ENCODE data around the gene C16orf86.

Gene C16orf86

DNA sequence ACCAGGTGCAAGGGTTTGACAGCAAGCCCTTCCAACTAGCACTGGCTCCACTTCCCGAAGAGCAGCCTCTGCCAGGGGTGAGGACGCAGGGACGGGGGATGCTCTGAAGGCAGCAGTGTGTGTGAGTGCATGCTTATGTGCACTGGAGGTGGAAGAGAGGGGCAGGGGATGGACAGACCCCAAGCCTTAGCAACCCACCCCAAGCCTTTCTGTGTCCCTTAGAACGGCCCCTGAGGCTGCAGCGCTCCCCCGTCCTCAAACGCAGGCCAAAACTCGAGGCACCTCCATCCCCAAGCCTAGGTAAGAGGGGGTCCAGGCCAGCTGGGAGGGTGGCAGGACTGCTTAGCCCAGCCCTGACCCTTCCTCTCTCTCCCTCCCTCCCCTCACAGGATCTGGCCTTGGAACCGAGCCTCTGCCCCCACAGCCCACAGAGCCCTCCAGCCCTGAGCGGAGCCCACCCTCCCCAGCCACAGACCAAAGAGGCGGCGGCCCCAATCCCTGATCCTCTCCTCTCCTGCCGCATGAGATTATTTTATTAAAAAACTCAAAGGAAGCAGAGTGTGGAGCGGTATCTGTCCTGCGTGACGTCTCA lies 9.5 kb upstream of the C16orf86 start:
- no peaks in the 10 kb centered on the region for H3K27me3 ChIP-seq (replicated peaks in 2 of 5; ENCODE audit: control insufficient read depth in 4 of 5, insufficient read depth in 5 of 5, low read length in 4 of 5)
- no peaks in the 10 kb centered on the region for H3K9me3 ChIP-seq (ENCODE audit: control extremely low read depth in 1 of 5, control insufficient read depth in 4 of 5, insufficient read depth in 2 of 5, low read depth in 1 of 5, low read length in 4 of 5)
- no peak for DNase-seq
- H3K36me3 ChIP-seq (ENCODE audit: control insufficient read depth in 4 of 4, insufficient read depth in 4 of 4, low read length in 3 of 4), result peaks cover 5 to 56% (median 41%) of the 10 kb centered on the region in 4 experiments
- H3K27ac ChIP-seq (ENCODE audit: insufficient read depth in 1 of 2, low read depth in 1 of 2, low read length in 2 of 2, poor library complexity in 1 of 2, severe bottlenecking in 2 of 2), result no peak overlapping the region
- H3K4me1 ChIP-seq (ENCODE audit: control extremely low read depth in 1 of 4, control insufficient read depth in 4 of 4, insufficient read depth in 4 of 4, low read length in 3 of 4), result peaks cover 0 to 28% (median 22%) of the 10 kb centered on the region in 4 experiments
- no peak overlapping the region for H3K4me3 ChIP-seq (ENCODE audit: control insufficient read depth in 1 of 7, extremely low read depth in 1 of 7, insufficient read depth in 4 of 7, low read depth in 2 of 7, low read length in 6 of 7)
- ChIA-PET CTCF (interaction anchor here (1.1 to 4.5 kb wide), 6 partner anchors 10 to 176 kb away, joined by 3 to 46 read pairs (median 12); partner anchors contain the start of genes ATP6V0D1, C16orf86, CARMIL2 and ENKD1), POLR2A (no interaction called here)
- WGBS (ENCODE audit: insufficient coverage), result 93% methylated on average over 12 of the region's 16 CpGs

DNA sequence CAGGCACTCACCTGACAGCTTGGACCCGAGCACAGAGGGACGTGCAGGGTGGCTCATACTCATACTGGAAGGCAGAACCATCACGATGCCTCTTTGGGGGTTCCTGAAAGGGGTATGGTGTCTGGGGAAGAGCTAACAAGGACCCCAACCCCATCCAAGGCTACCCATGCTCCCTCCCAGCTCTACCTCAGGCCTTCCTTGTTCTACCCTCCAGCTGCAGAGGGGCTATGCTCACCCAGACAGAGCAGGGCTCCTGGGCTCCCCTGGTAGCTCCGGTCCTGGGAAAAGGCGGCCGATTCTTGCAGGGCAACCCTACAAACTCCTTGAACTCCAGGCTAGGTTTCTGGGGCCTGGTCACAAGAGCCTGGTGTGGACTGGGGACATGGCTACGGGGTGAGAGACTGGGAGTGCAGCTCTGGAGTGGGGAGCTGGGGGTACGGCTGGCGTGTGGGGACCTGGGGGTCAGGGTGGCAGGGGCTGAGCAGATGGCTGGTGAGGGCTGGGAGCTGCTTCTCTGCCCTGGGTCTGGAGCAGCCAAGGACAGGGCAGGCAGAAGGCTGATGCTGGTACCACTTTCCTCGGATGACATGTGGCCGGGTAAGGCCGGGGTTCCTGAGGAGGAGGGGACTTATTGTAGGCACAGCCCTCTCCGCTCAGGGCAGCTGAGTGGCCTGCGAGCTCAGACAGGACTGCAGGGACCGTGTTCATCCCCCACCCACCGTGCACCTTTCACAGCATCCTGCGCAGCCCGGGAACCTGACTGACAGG lies 8.7 kb upstream of the C16orf86 start:
- H3K9me3 ChIP-seq (ENCODE audit: control extremely low read depth in 1 of 5, control insufficient read depth in 4 of 5, insufficient read depth in 2 of 5, low read depth in 1 of 5, low read length in 4 of 5), result no peaks in the 10 kb centered on the region
- ChIA-PET POLR2A (interaction anchor here (0.6 to 0.9 kb wide), 3 partner anchors 13 to 110 kb away, joined by 3 read pairs; partner anchors contain the start of gene CARMIL2), CTCF (interaction anchor here (0.6 to 4.5 kb wide), 9 partner anchors 7 to 177 kb away, joined by 3 to 46 read pairs (median 9); partner anchors contain the start of genes ATP6V0D1, C16orf86, CARMIL2 and ENKD1)
- H3K4me3 ChIP-seq (ENCODE audit: control insufficient read depth in 1 of 7, extremely low read depth in 1 of 7, insufficient read depth in 4 of 7, low read depth in 2 of 7, low read length in 6 of 7), result no peak overlapping the region
- H3K27ac ChIP-seq (ENCODE audit: insufficient read depth in 1 of 2, low read depth in 1 of 2, low read length in 2 of 2, poor library complexity in 1 of 2, severe bottlenecking in 2 of 2), result no peak overlapping the region
- H3K27me3 ChIP-seq (replicated peaks in 2 of 5; ENCODE audit: control insufficient read depth in 4 of 5, insufficient read depth in 5 of 5, low read length in 4 of 5), result no peaks in the 10 kb centered on the region
- WGBS (ENCODE audit: insufficient coverage), result 99% methylated on average over 14 of the region's 18 CpGs
- peaks cover 0 to 28% (median 22%) of the 10 kb centered on the region in 4 experiments for H3K4me1 ChIP-seq (ENCODE audit: control extremely low read depth in 1 of 4, control insufficient read depth in 4 of 4, insufficient read depth in 4 of 4, low read length in 3 of 4)
- DNase-seq, result no peak
- peaks cover 5 to 57% (median 43%) of the 10 kb centered on the region in 4 experiments for H3K36me3 ChIP-seq (ENCODE audit: control insufficient read depth in 4 of 4, insufficient read depth in 4 of 4, low read length in 3 of 4)

DNA sequence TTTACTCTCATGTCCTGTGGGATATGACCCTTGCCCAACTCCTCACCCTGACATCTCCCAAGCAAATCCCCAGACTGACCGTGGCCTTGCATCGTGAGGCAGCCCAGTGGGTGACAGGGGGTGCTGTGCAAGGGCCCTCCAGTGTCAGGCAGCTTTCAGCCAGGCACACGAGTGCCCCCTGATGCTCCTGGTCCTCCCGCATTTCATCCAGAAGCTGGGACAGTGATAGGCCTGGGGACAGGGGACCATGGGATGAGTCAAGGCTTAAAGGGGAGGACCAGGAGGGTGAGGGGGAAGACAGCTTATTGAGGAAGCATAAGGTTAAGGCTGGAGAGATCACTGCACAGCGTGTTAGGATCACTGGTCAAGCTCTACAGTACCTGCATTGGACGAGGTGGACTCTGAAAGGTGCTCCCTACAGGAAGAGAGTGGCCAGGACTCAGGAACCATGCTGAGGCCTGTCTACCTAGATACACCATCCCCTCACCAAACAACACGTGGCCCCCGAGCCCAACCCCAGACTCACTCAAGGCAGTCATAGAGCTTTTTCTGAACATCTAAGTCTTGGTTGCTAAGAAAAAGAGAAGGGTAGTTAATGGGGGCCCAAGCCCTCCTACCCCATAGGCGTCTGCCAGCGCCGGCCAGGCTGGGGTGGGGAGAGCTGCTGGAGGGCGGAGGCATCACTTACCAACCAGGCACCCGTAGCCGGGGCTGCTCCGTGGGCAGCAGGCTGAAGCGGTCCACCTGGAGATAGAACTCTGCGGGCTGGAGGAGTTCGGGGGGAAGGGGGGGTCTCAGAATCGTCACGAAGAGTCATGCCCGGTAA lies 7.6 kb upstream of the C16orf86 start:
- 45% methylated on average over 16 of the region's 21 CpGs for WGBS (ENCODE audit: insufficient coverage)
- peak overlapping the region in 1 of 2 experiments; percentile 90 for H3K27ac ChIP-seq (ENCODE audit: insufficient read depth in 1 of 2, low read depth in 1 of 2, low read length in 2 of 2, poor library complexity in 1 of 2, severe bottlenecking in 2 of 2)
- CTCF ChIA-PET, result interaction anchor here (0.8 to 4.5 kb wide), 10 partner anchors 8 to 154 kb away, joined by 3 to 46 read pairs (median 7); partner anchors contain the start of genes C16orf86, CARMIL2 and ENKD1
- H3K9me3 ChIP-seq (ENCODE audit: control extremely low read depth in 1 of 5, control insufficient read depth in 4 of 5, insufficient read depth in 2 of 5, low read depth in 1 of 5, low read length in 4 of 5), result no peaks in the 10 kb centered on the region
- peaks cover 5 to 56% (median 43%) of the 10 kb centered on the region in 4 experiments for H3K36me3 ChIP-seq (ENCODE audit: control insufficient read depth in 4 of 4, insufficient read depth in 4 of 4, low read length in 3 of 4)
- H3K4me1 ChIP-seq (ENCODE audit: control extremely low read depth in 1 of 4, control insufficient read depth in 4 of 4, insufficient read depth in 4 of 4, low read length in 3 of 4), result peaks cover 0 to 28% (median 22%) of the 10 kb centered on the region in 4 experiments
- POLR2A ChIA-PET, result interaction anchor here (0.5 to 0.9 kb wide), 2 partner anchors 14 to 168 kb away, joined by 3 read pairs; partner anchors contain the start of gene CARMIL2
- no peaks in the 10 kb centered on the region for H3K27me3 ChIP-seq (replicated peaks in 2 of 5; ENCODE audit: control insufficient read depth in 4 of 5, insufficient read depth in 5 of 5, low read length in 4 of 5)
- DNase-seq, result no peak
- peak overlapping the region; percentile 77 to 99 (median 92) for H3K4me3 ChIP-seq (ENCODE audit: control insufficient read depth in 1 of 7, extremely low read depth in 1 of 7, insufficient read depth in 4 of 7, low read depth in 2 of 7, low read length in 6 of 7)

DNA sequence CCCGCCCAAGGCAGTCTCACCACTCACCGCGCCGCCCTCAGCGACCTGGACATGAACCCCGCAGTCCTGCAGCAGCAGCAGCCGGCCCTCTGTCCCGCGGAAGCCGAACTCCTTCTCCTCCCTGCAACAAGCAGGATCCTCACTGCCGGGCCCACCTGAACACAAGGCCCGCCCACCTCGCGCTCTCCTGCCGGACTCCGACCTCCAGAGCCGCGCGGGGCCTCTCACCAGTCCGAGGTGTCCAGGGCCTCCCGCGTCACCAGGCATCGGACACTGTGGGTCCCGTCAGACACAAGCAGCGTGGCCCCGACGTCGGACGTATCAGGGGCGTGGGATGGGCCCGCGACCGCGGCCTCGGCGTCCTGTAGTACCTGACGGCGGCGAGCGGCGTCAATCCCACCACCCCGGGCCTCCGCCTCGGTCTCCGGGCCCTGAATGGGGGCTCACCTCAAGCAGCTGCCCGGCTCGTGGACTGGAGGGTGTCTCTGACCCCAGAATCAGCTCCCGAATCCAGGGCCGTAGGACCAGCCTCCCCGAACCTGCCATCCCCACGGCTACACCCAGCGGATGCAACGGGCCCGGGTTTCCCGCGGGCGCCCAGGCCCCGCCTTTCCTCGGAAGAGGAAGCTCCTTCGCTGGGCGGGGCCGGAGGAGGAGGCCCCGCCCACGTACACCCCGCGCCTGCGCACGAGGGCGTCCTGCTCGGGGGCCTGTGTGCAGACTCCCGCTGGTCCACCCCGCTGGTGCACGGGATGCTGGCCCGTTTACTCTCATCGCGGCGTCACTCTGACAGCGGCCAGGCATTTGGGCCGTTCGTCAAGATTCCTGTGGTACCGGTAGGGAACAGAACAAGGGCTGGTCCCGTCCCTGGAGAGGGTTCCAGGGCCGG lies 6.7 kb upstream of the C16orf86 start, which contains the start of gene ACD:
TSS of gene ACD (minus strand) at position 586 of the 889 bp plus-strand sequence. CDS start at position 546, 40 bp downstream.
- Histone ChIP-seq H3K36me3 (ENCODE audit: control insufficient read depth in 4 of 4, insufficient read depth in 4 of 4, low read length in 3 of 4) (peaks cover 5 to 52% (median 38%) of the 10 kb centered on the region in 4 experiments), H3K4me3 (ENCODE audit: control insufficient read depth in 1 of 7, extremely low read depth in 1 of 7, insufficient read depth in 4 of 7, low read depth in 2 of 7, low read length in 6 of 7) (peak within 1 kb of the TSS; percentile 77 to 99 (median 92)), H3K4me1 (ENCODE audit: control extremely low read depth in 1 of 4, control insufficient read depth in 4 of 4, insufficient read depth in 4 of 4, low read length in 3 of 4) (peaks cover 0 to 28% (median 22%) of the 10 kb centered on the region in 4 experiments), H3K27me3 (replicated peaks in 2 of 5; ENCODE audit: control insufficient read depth in 4 of 5, insufficient read depth in 5 of 5, low read length in 4 of 5) (no peaks in the 10 kb centered on the region), H3K9me3 (ENCODE audit: control extremely low read depth in 1 of 5, control insufficient read depth in 4 of 5, insufficient read depth in 2 of 5, low read depth in 1 of 5, low read length in 4 of 5) (no peaks in the 10 kb centered on the region), H3K27ac (ENCODE audit: insufficient read depth in 1 of 2, low read depth in 1 of 2, low read length in 2 of 2, poor library complexity in 1 of 2, severe bottlenecking in 2 of 2) (peak within 1 kb of the TSS; percentile 66 to 90)
- CTCF ChIA-PET, result interaction anchor here (0.6 to 4.5 kb wide), 10 partner anchors 7 to 146 kb away, joined by 3 to 46 read pairs (median 4); partner anchors contain the start of genes C16orf86, CARMIL2 and ENKD1
- DNase-seq, result peak; percentile 86 to 92 (median 90)
- POLR2A ChIA-PET, result interaction anchor here (1.0 kb wide), 1 partner anchor 14 kb away, joined by 3 read pairs; no protein-coding TSS in a partner anchor
- WGBS (ENCODE audit: insufficient coverage), result under 1% methylated on average over 56 of the region's 83 CpGs

DNA sequence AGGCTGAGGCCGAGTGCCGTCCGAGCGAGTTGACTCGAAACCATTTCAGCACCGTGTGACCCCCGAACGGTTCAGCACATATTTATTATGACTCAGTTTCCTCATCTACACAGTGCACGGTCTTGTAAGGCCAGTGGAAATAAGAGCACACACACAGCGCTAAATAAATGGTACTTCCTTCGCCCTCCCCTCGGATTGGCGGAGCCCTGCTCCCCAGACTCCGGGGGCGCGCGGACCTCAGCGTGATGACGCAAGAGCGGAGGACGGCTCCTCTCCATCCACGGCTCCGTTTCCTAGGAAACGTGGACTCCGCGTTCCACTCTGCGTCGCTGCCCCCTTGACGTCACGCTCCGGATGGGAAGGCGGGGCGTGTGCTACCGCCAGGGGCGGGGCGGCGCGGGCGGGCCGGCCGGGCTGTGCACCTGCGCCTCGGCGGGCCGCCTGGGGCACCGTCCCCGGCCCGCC lies 6.0 kb upstream of the C16orf86 start, which contains the start of gene PARD6A:
TSS of gene PARD6A (plus strand) at position 397 of the 465 bp plus-strand sequence. CDS start 79 bp downstream, outside the sequence.
- POLR2A ChIA-PET, result interaction anchor here (1.0 kb wide), 1 partner anchor 15 kb away, joined by 3 read pairs; no protein-coding TSS in a partner anchor
- CTCF ChIA-PET, result interaction anchor here (1.0 to 4.5 kb wide), 4 partner anchors 10 to 114 kb away, joined by 4 to 46 read pairs (median 7); partner anchors contain the start of gene CARMIL2
- 0% methylated on average over 34 of the region's 48 CpGs for WGBS (ENCODE audit: insufficient coverage)
- Histone ChIP-seq H3K4me3 (ENCODE audit: control insufficient read depth in 1 of 7, extremely low read depth in 1 of 7, insufficient read depth in 4 of 7, low read depth in 2 of 7, low read length in 6 of 7) (peak within 1 kb of the TSS; percentile 77 to 99 (median 92)), H3K27ac (ENCODE audit: insufficient read depth in 1 of 2, low read depth in 1 of 2, low read length in 2 of 2, poor library complexity in 1 of 2, severe bottlenecking in 2 of 2) (peak within 1 kb of the TSS; percentile 66 to 90), H3K4me1 (ENCODE audit: control extremely low read depth in 1 of 4, control insufficient read depth in 4 of 4, insufficient read depth in 4 of 4, low read length in 3 of 4) (peaks cover under 1 to 30% (median 23%) of the 10 kb centered on the region in 4 experiments), H3K9me3 (ENCODE audit: control extremely low read depth in 1 of 5, control insufficient read depth in 4 of 5, insufficient read depth in 2 of 5, low read depth in 1 of 5, low read length in 4 of 5) (no peaks in the 10 kb centered on the region), H3K27me3 (replicated peaks in 2 of 5; ENCODE audit: control insufficient read depth in 4 of 5, insufficient read depth in 5 of 5, low read length in 4 of 5) (no peaks in the 10 kb centered on the region), H3K36me3 (ENCODE audit: control insufficient read depth in 4 of 4, insufficient read depth in 4 of 4, low read length in 3 of 4) (peaks cover 5 to 47% (median 36%) of the 10 kb centered on the region in 4 experiments)
- DNase-seq, result peak; percentile 97 to 98 (median 97)
